H9 (cell line): ENCODE data around the gene KRCC1. TPM values are rescaled to one million over a fixed set of nuclear protein-coding genes. Genes with fewer than 3 reads are reported as not detected.
"Not testable (repeated sequence)": the region's sequence is repeated elsewhere in the genome, so short reads cannot be mapped to it uniquely, and the experiment has no call there.

Experiments used
- DNase-seq: peaks from one replicate; pipeline ENCODE4 v3.0.0-alpha.2; 2017
- H2AFZ ChIP-seq: one replicate; pipeline ENCODE4 v1.6.1; 2013; ENCODE audit warnings: mild to moderate bottlenecking, low read length, control low read depth, moderate library complexity
- H2AK5ac ChIP-seq: 2 replicates; pipeline ENCODE4 v1.6.1; 2013; ENCODE audit warnings: low read length, control low read depth, mixed read lengths; ENCODE audit not compliant: insufficient read length
- H2BK120ac ChIP-seq: one replicate; pipeline ENCODE4 v1.6.1; 2013; ENCODE audit warnings: low read depth, mild to moderate bottlenecking, low read length, control low read depth, inconsistent platforms; ENCODE audit not compliant: poor library complexity, severe bottlenecking
- H2BK12ac ChIP-seq: 2 replicates; pipeline ENCODE4 v1.6.1; 2013; ENCODE audit warnings: low read length, control low read depth, mixed read lengths, low read depth; ENCODE audit not compliant: insufficient read length
- H2BK15ac ChIP-seq: 2 replicates; pipeline ENCODE4 v1.6.1; 2013; ENCODE audit warnings: low read depth, low read length, control low read depth
- H2BK20ac ChIP-seq: one replicate; pipeline ENCODE4 v1.6.1; 2013; ENCODE audit warnings: low read depth, mild to moderate bottlenecking, low read length, control low read depth, inconsistent platforms; ENCODE audit not compliant: poor library complexity, severe bottlenecking
- H2BK5ac ChIP-seq: 2 replicates; pipeline ENCODE4 v1.6.1; 2013; ENCODE audit warnings: low read length, control low read depth, mixed read lengths; ENCODE audit not compliant: insufficient read length
- H3K14ac ChIP-seq: 2 replicates; pipeline ENCODE4 v1.6.1; 2013; ENCODE audit warnings: low read length, control low read depth; ENCODE audit not compliant: insufficient read depth
- H3K18ac ChIP-seq: 2 replicates; pipeline ENCODE4 v1.6.1; 2013; ENCODE audit warnings: low read depth, mild to moderate bottlenecking, mixed read lengths, low read length, control low read depth; ENCODE audit not compliant: insufficient read length
- H3K23ac ChIP-seq: 2 replicates; pipeline ENCODE4 v1.6.1; 2013; ENCODE audit warnings: low read length, control low read depth, mixed read lengths, low read depth; ENCODE audit not compliant: insufficient read length
- H3K23me2 ChIP-seq: 2 replicates; pipeline ENCODE4 v1.6.1; 2013; ENCODE audit warnings: low read depth, mild to moderate bottlenecking, mixed read lengths, low read length, control low read depth; ENCODE audit not compliant: insufficient read length, poor library complexity, severe bottlenecking
- H3K27ac ChIP-seq: 2 replicates; pipeline ENCODE4 v1.5.1; 2013; ENCODE audit warnings: low read length, control low read depth, mixed read lengths, low read depth; ENCODE audit not compliant: insufficient read length
- H3K27me3 ChIP-seq: 2 replicates; pipeline ENCODE4 v1.6.1; 2013; ENCODE audit warnings: low read length, control low read depth, inconsistent platforms; ENCODE audit not compliant: insufficient read depth
- H3K4ac ChIP-seq: 2 replicates; pipeline ENCODE4 v1.6.1; 2013; ENCODE audit warnings: low read depth, mild to moderate bottlenecking, control low read depth, inconsistent platforms, low read length, moderate library complexity
- H3K4me1 ChIP-seq: 2 replicates; pipeline ENCODE4 v1.6.1; 2013; ENCODE audit warnings: low read length, control low read depth, inconsistent platforms; ENCODE audit not compliant: insufficient read depth
- H3K4me2 ChIP-seq: 2 replicates; pipeline ENCODE4 v1.6.1; 2013; ENCODE audit warnings: low read length, control low read depth, mixed read lengths; ENCODE audit not compliant: insufficient read length, insufficient read depth
- H3K56ac ChIP-seq: 2 replicates; pipeline ENCODE4 v1.6.1; 2013; ENCODE audit warnings: low read depth, mild to moderate bottlenecking, mixed read lengths, low read length, control low read depth; ENCODE audit not compliant: insufficient read length
- H3K79me1 ChIP-seq: 2 replicates; pipeline ENCODE4 v1.6.1; 2013; ENCODE audit warnings: low read depth, mild to moderate bottlenecking, moderate library complexity, low read length, control low read depth, inconsistent platforms; ENCODE audit not compliant: insufficient read depth, poor library complexity, severe bottlenecking
- H3K79me2 ChIP-seq: 2 replicates; pipeline ENCODE4 v1.6.1; 2013; ENCODE audit warnings: low read length, control low read depth, inconsistent platforms; ENCODE audit not compliant: insufficient read depth
- H3K9ac ChIP-seq: 2 replicates; pipeline ENCODE4 v1.6.1; 2013; ENCODE audit warnings: low read length, control low read depth, mixed read lengths; ENCODE audit not compliant: insufficient read length; ENCODE audit errors: extremely low read depth
- H3K9me3 ChIP-seq: one replicate; pipeline ENCODE4 v1.6.1; 2013; ENCODE audit warnings: low read depth, low read length, inconsistent platforms; ENCODE audit not compliant: control insufficient read depth
- H3T11ph ChIP-seq: one replicate; pipeline ENCODE4 v1.6.1; 2013; ENCODE audit warnings: mild to moderate bottlenecking, low read length, control low read depth, inconsistent platforms
- H4K20me1 ChIP-seq: one replicate; pipeline ENCODE4 v1.6.1; 2013; ENCODE audit not compliant: control insufficient read depth, insufficient read length, insufficient read depth
- H4K5ac ChIP-seq: 2 replicates; pipeline ENCODE4 v1.6.1; 2013; ENCODE audit warnings: low read depth, mild to moderate bottlenecking, mixed read lengths, low read length, control low read depth; ENCODE audit not compliant: insufficient read length
- H4K8ac ChIP-seq: replicated peaks from 2 replicates; pipeline ENCODE4 v1.6.1; 2013; ENCODE audit warnings: low read length, control low read depth, mixed read lengths, low read depth; ENCODE audit not compliant: insufficient read length
- H4K91ac ChIP-seq: 2 replicates; pipeline ENCODE4 v1.6.1; 2013; ENCODE audit warnings: low read depth, mild to moderate bottlenecking, moderate library complexity, mixed read lengths, low read length, control low read depth; ENCODE audit not compliant: insufficient read length
- H3K27ac Mint-ChIP-seq, 3 experiments: 2 replicates in 2 of 3; 3 replicates in 1 of 3; pipeline ENCODE4 v1.8.0; 2020 to 2021; ENCODE audit warnings: mixed read lengths in 3 of 3, mild to moderate bottlenecking in 1 of 3, moderate library complexity in 1 of 3
- H3K27me3 Mint-ChIP-seq: 2 replicates; pipeline ENCODE4 v1.8.0; 2021; ENCODE audit warnings: low read depth, mild to moderate bottlenecking, moderate library complexity, mixed read lengths
- H3K36me3 Mint-ChIP-seq, 3 experiments: 2 replicates in 2 of 3; 3 replicates in 1 of 3; pipeline ENCODE4 v1.8.0; 2020 to 2021; ENCODE audit warnings: low read depth in 3 of 3, mixed read lengths in 3 of 3; ENCODE audit not compliant: insufficient read depth in 1 of 3
- H3K4me1 Mint-ChIP-seq, 2 experiments: 2 replicates each; pipeline ENCODE4 v1.8.0; 2020; ENCODE audit warnings: mixed read lengths in 2 of 2
- H3K4me3 Mint-ChIP-seq, 2 experiments: 2 replicates in 1 of 2; 3 replicates in 1 of 2; pipeline ENCODE4 v1.8.0; 2020 to 2021; ENCODE audit warnings: mild to moderate bottlenecking in 2 of 2, mixed read lengths in 2 of 2, moderate library complexity in 1 of 2
- H3K9me3 Mint-ChIP-seq, 2 experiments: 2 replicates in 1 of 2; 3 replicates in 1 of 2; pipeline ENCODE4 v1.8.0; 2020; ENCODE audit warnings: mild to moderate bottlenecking in 2 of 2, mixed read lengths in 2 of 2, moderate library complexity in 1 of 2
- CTCF ChIP-seq: fragments of 200-600 bp; sonication (generic); conservative IDR thresholded peaks from 3 replicates; pipeline ENCODE4 v1.8.0; 2021; ENCODE audit warnings: antibody characterized with exemption, mild to moderate bottlenecking
- WGBS: extraction: QIAGEN DNeasy Blood & Tissue Kit; methylation state at CpG from one replicate; pipeline ENCODE4 v1.1.7; 2013; ENCODE audit warnings: missing lambda C conversion rate, low lambda C conversion rate, mixed read lengths; ENCODE audit not compliant: insufficient read length; ENCODE audit errors: extremely low coverage; 5-methylcytosine and 5-hydroxymethylcytosine counted together
- total RNA-seq: library from RNA; stranded (reverse); gene quantifications from 2 replicates; pipeline ENCODE4 v1.2.1, GENCODE V29; 2021

KRCC1 gene
- total RNA-seq, 1 experiment from 2014 or later, result 8.2 TPM

- H3K9me3 Mint-ChIP-seq, H3K56ac ChIP-seq, H4K20me1 ChIP-seq, H2BK5ac ChIP-seq, H3K4me3 Mint-ChIP-seq, H3T11ph ChIP-seq, H3K4me1 ChIP-seq, H3K36me3 Mint-ChIP-seq, DNase-seq, H3K18ac ChIP-seq, H3K14ac ChIP-seq, H3K23me2 ChIP-seq, H3K23ac ChIP-seq, H3K9ac ChIP-seq, H3K27me3 ChIP-seq, H3K4ac ChIP-seq, H3K79me2 ChIP-seq, H4K91ac ChIP-seq, H3K27ac ChIP-seq, H2BK120ac ChIP-seq, H2BK20ac ChIP-seq, H2AFZ ChIP-seq, H3K27ac Mint-ChIP-seq, H3K4me2 ChIP-seq, H2BK12ac ChIP-seq, H3K4me1 Mint-ChIP-seq, H2BK15ac ChIP-seq, H4K8ac ChIP-seq, H3K79me1 ChIP-seq, H2AK5ac ChIP-seq, H4K5ac ChIP-seq, H3K27me3 Mint-ChIP-seq, H3K9me3 ChIP-seq: not testable (repeated sequence)
- WGBS, result no CpG with 5 or more reads among the region's 3 CpGs
- peak; percentile 33; the same call in 2 of the 3 replicates for TF ChIP-seq CTCF
Observed at GRCh38 chr2:87992569-87992968, 63.0 kb downstream of the KRCC1 start.

- not testable (repeated sequence) for H3K23me2 ChIP-seq, H3K27me3 Mint-ChIP-seq, H3K9ac ChIP-seq, H3K18ac ChIP-seq, H4K8ac ChIP-seq, H2BK5ac ChIP-seq, H3K79me1 ChIP-seq, H2BK15ac ChIP-seq, H3K4me3 Mint-ChIP-seq, H3K36me3 Mint-ChIP-seq, H3T11ph ChIP-seq, H3K4me1 Mint-ChIP-seq, H3K27ac ChIP-seq, H4K91ac ChIP-seq, H3K9me3 Mint-ChIP-seq, H4K20me1 ChIP-seq, H3K14ac ChIP-seq, H3K9me3 ChIP-seq, H3K4me2 ChIP-seq, H3K23ac ChIP-seq, H2BK20ac ChIP-seq, H3K27ac Mint-ChIP-seq, H3K79me2 ChIP-seq, H2BK120ac ChIP-seq, H2BK12ac ChIP-seq, H2AK5ac ChIP-seq, H3K4ac ChIP-seq, H3K56ac ChIP-seq, H3K4me1 ChIP-seq, H2AFZ ChIP-seq, DNase-seq, H3K27me3 ChIP-seq, H4K5ac ChIP-seq
- no CpG with 5 or more reads among the region's 1 CpG for WGBS
Observed at GRCh38 chr2:87987473-87987872, 68.1 kb downstream of the KRCC1 start.
